ENCODE data around the gene FRMD1.

FRMD1 gene

GRCh38 chr6:168110437-168110836 lies 31.4 kb upstream of the FRMD1 start:
- no peak for DNase-seq

GRCh38 chr6:168109171-168109570 lies 30.2 kb upstream of the FRMD1 start:
- DNase-seq, result no peak

GRCh38 chr6:168107191-168107983 lies 28.4 kb upstream of the FRMD1 start:
- DNase-seq, result no peak

GRCh38 chr6:168106633-168107005 lies 27.6 kb upstream of the FRMD1 start:
- no peak for DNase-seq

GRCh38 chr6:168105813-168106632 lies 27.0 kb upstream of the FRMD1 start:
- DNase-seq, result no peak

- DNase-seq, result no peak
Measured at GRCh38 chr6:168104636-168105035, 25.6 kb upstream of the FRMD1 start.

GRCh38 chr6:168103050-168103830 lies 24.2 kb upstream of the FRMD1 start:
- no peak for DNase-seq

- no peak for DNase-seq
Measured at GRCh38 chr6:168102315-168102985, 23.4 kb upstream of the FRMD1 start.

- no peak for DNase-seq
Measured at GRCh38 chr6:168101590-168102314, 22.7 kb upstream of the FRMD1 start.

GRCh38 chr6:168100803-168101589 lies 22.0 kb upstream of the FRMD1 start:
- no peak for DNase-seq

GRCh38 chr6:168100011-168100802 lies 21.2 kb upstream of the FRMD1 start:
- DNase-seq, result no peak

- no peak for DNase-seq
Measured at GRCh38 chr6:168099201-168100010, 20.4 kb upstream of the FRMD1 start.

GRCh38 chr6:168098431-168098861 lies 19.4 kb upstream of the FRMD1 start:
- no peak for DNase-seq

GRCh38 chr6:168097621-168098430 lies 18.8 kb upstream of the FRMD1 start:
- no peak for DNase-seq

GRCh38 chr6:168097221-168097620 lies 18.2 kb upstream of the FRMD1 start:
- DNase-seq, result no peak

GRCh38 chr6:168096271-168096764 lies 17.3 kb upstream of the FRMD1 start:
- no peak for DNase-seq

- DNase-seq, result no peak
Measured at GRCh38 chr6:168095716-168096250, 16.8 kb upstream of the FRMD1 start.

GRCh38 chr6:168095171-168095691 lies 16.2 kb upstream of the FRMD1 start:
- DNase-seq, result no peak

Measured in stimulated activated CD4-positive, alpha-beta T cell treated with anti-CD3 and anti-CD28 coated beads, Interleukin-4, amount 100 ng/mL, for 24 hours (primary cell).